Upper lobe of left lung (tissue), 6 donors: ENCODE data around the gene PDE1A. TPM values are rescaled to one million over a fixed set of nuclear protein-coding genes. Genes with fewer than 3 reads are reported as not detected.

Experiments
- ATAC-seq, 2 donors: fragments of 200-7000 bp; cut with Tn5 transposase; one replicate each; pipeline ENCODE4 v1.9.1; 2022; ENCODE audit warnings: mild to moderate bottlenecking in 2 of 2, moderate library complexity in 2 of 2; ENCODE audit not compliant: low FRiP score in 2 of 2
- DNase-seq, 2 donors: peaks; one replicate each; pipeline ENCODE4 v3.0.0-alpha.2; 2019 to 2020
- H3K27ac ChIP-seq, 4 donors: fragments of 200-600 bp; sonication (generic); one replicate each; pipeline ENCODE4 v1.5.1; 2016 to 2019
- H3K27me3 ChIP-seq, 4 donors: fragments of 200-600 bp; sonication (generic); one replicate each; pipeline ENCODE4 v1.5.1; 2017 to 2019
- H3K36me3 ChIP-seq, 4 donors: fragments of 200-600 bp; sonication (generic); one replicate each; pipeline ENCODE4 v1.5.1; 2016 to 2019
- H3K4me1 ChIP-seq, 4 donors: fragments of 200-600 bp; sonication (generic); one replicate each; pipeline ENCODE4 v1.5.1; 2018 to 2019
- H3K4me3 ChIP-seq, 4 donors: fragments of 200-600 bp; sonication (generic); one replicate each; pipeline ENCODE4 v1.5.1; 2017 to 2019; ENCODE audit warnings: mild to moderate bottlenecking in 2 of 4, moderate library complexity in 1 of 4
- H3K9me3 ChIP-seq, 4 donors: fragments of 200-600 bp; sonication (generic); one replicate each; pipeline ENCODE4 v1.5.1; 2018 to 2019
- CTCF ChIP-seq, 6 experiments: fragments of 450-650 bp in 4 of 6; fragments of 200-600 bp in 2 of 6; sonication (generic) in 2 of 6; IDR thresholded peaks; one replicate each; pipeline ENCODE4 v1.5.1; 2016 to 2019; ENCODE audit warnings: antibody characterized with exemption in 6 of 6
- EP300 ChIP-seq, 4 donors: sonication (generic); formaldehyde crosslinking; IDR thresholded peaks; one replicate each; pipeline ENCODE4 v1.5.1; 2017; ENCODE audit warnings: antibody characterized with exemption in 4 of 4, control low read depth in 2 of 4
- POLR2A ChIP-seq, 4 donors: fragments of 450-650 bp; IDR thresholded peaks; one replicate each; pipeline ENCODE4 v1.5.1; 2016 to 2017; ENCODE audit warnings: antibody characterized with exemption in 4 of 4, mild to moderate bottlenecking in 2 of 4
- POLR2AphosphoS5 ChIP-seq, 2 donors: sonication (generic); formaldehyde crosslinking; IDR thresholded peaks; one replicate each; pipeline ENCODE4 v1.5.1; 2017; ENCODE audit warnings: antibody characterized with exemption in 2 of 2
- WGBS, 2 donors: methylation state at CpG; one replicate each; pipeline ENCODE4 v1.1.5; 2017 to 2018; 5-methylcytosine and 5-hydroxymethylcytosine counted together
- total RNA-seq, 6 donors: library from RNA; depleted of rRNA in 4 of 6; stranded (reverse); fragments of >200 nt in 4 of 6; gene quantifications; one replicate each; pipeline versions ENCODE4 v1.1.0 to v1.2.1, GENCODE V29; 2016 to 2021
- donor health status: DM: no; HTN: no; CAD: no; lungs with moderate emphysema.
- donor health status: DM: no; HTN: yes; CAD: no; lungs with severe emphysema.

PDE1A gene
- total RNA-seq, 6 donors from 2014 or later, result 0.67 to 4.3 (median 2.5) TPM

- 92 to 93% methylated on average over 5 of the region's 5 CpGs for WGBS, 2 donors
- no peak for DNase-seq
- Histone ChIP-seq H3K36me3 (no peaks in the 10 kb centered on the region), H3K4me1 (no peaks in the 10 kb centered on the region), H3K9me3 (no peaks in the 10 kb centered on the region), H3K27ac (no peak overlapping the region), H3K4me3 (no peak overlapping the region), H3K27me3 (no peaks in the 10 kb centered on the region)
- TF ChIP-seq POLR2A (IDR thresholded peaks at IDR 0.05), result no peak
- no peak for TF ChIP-seq POLR2AphosphoS5 (IDR thresholded peaks at IDR 0.05)
- no peak for ATAC-seq
These were observed 233.5 kb downstream of the PDE1A start for GRCh38 chr2:182193291-182193690.

GRCh38 chr2:182191061-182191460 is 235.8 kb downstream of the PDE1A start:
- H3K36me3 ChIP-seq, result no peaks in the 10 kb centered on the region
- H3K27me3 ChIP-seq, result no peaks in the 10 kb centered on the region
- TF ChIP-seq POLR2AphosphoS5 (IDR thresholded peaks at IDR 0.05), result no peak
- no peak for TF ChIP-seq EP300 (IDR thresholded peaks at IDR 0.05)
- TF ChIP-seq CTCF (IDR thresholded peaks at IDR 0.05), result no peak
- no peak for TF ChIP-seq POLR2A (IDR thresholded peaks at IDR 0.05)
- no peak for DNase-seq
- ATAC-seq, result no peak
- H3K4me1 ChIP-seq, result no peaks in the 10 kb centered on the region
- H3K27ac ChIP-seq, result no peak overlapping the region
- H3K4me3 ChIP-seq, result no peak overlapping the region
- no peaks in the 10 kb centered on the region for H3K9me3 ChIP-seq
- 89 to 92% methylated on average over 2 of the region's 2 CpGs for WGBS, 2 donors

- no peaks in the 10 kb centered on the region for H3K9me3 ChIP-seq
- no peak overlapping the region for H3K27ac ChIP-seq
- H3K27me3 ChIP-seq, result no peaks in the 10 kb centered on the region
- ATAC-seq (no peak), DNase-seq (no peak)
- H3K36me3 ChIP-seq, result no peaks in the 10 kb centered on the region
- H3K4me1 ChIP-seq, result no peaks in the 10 kb centered on the region
- TF ChIP-seq POLR2A (IDR thresholded peaks at IDR 0.05) (no peak), POLR2AphosphoS5 (IDR thresholded peaks at IDR 0.05) (no peak)
- H3K4me3 ChIP-seq, result no peak overlapping the region
These were observed 239.7 kb downstream of the PDE1A start for GRCh38 chr2:182187130-182187529.

- Histone ChIP-seq H3K4me1 (no peaks in the 10 kb centered on the region), H3K4me3 (no peak overlapping the region), H3K27ac (no peak overlapping the region), H3K9me3 (no peaks in the 10 kb centered on the region), H3K27me3 (no peaks in the 10 kb centered on the region), H3K36me3 (no peaks in the 10 kb centered on the region)
- DNase-seq (no peak), ATAC-seq (peak in 1 of 2 donors; percentile 68)
- TF ChIP-seq EP300 (IDR thresholded peaks at IDR 0.05) (no peak), CTCF (IDR thresholded peaks at IDR 0.05) (peak; percentile 58 to 83 (median 78)), POLR2AphosphoS5 (IDR thresholded peaks at IDR 0.05) (no peak), POLR2A (IDR thresholded peaks at IDR 0.05) (no peak)
- 35% methylated on average over 4 of the region's 4 CpGs for WGBS, 2 donors
These were observed 240.6 kb downstream of the PDE1A start for GRCh38 chr2:182186132-182186735.

- no peak overlapping the region for H3K27ac ChIP-seq
- ATAC-seq (no peak), DNase-seq (no peak)
- no peaks in the 10 kb centered on the region for H3K9me3 ChIP-seq
- WGBS, 2 donors, result 63 to 73% methylated on average over 2 of the region's 2 CpGs
- H3K4me3 ChIP-seq, result no peak overlapping the region
- TF ChIP-seq POLR2AphosphoS5 (IDR thresholded peaks at IDR 0.05), result no peak
- no peak for TF ChIP-seq CTCF (IDR thresholded peaks at IDR 0.05)
- H3K4me1 ChIP-seq, result no peaks in the 10 kb centered on the region
- no peaks in the 10 kb centered on the region for H3K27me3 ChIP-seq
- H3K36me3 ChIP-seq, result no peaks in the 10 kb centered on the region
These were observed 244.4 kb downstream of the PDE1A start for GRCh38 chr2:182182436-182182835.

GRCh38 chr2:182181381-182181780 is 245.5 kb downstream of the PDE1A start:
- TF ChIP-seq EP300 (IDR thresholded peaks at IDR 0.05), result no peak
- TF ChIP-seq POLR2AphosphoS5 (IDR thresholded peaks at IDR 0.05), result no peak
- no peak for TF ChIP-seq POLR2A (IDR thresholded peaks at IDR 0.05)
- TF ChIP-seq CTCF (IDR thresholded peaks at IDR 0.05), result no peak
- H3K27ac ChIP-seq, result no peak overlapping the region
- no peaks in the 10 kb centered on the region for H3K9me3 ChIP-seq
- DNase-seq (no peak), ATAC-seq (no peak)
- no peak overlapping the region for H3K4me3 ChIP-seq
- H3K27me3 ChIP-seq, result no peaks in the 10 kb centered on the region
- H3K36me3 ChIP-seq, result no peaks in the 10 kb centered on the region
- no peaks in the 10 kb centered on the region for H3K4me1 ChIP-seq
- WGBS, 2 donors, result 81 to 83% methylated on average over 3 of the region's 3 CpGs
